GM18870 (cell line): ENCODE measurements around the gene EPN2.

ENCODE experiments used
- ATAC-seq: cut with Tn5 transposase; IDR thresholded peaks from one replicate; pipeline ENCODE4 v1.9.1; 2021; ENCODE audit warnings: moderate library complexity; ENCODE audit not compliant: unreplicated experiment

Gene EPN2

DNA sequence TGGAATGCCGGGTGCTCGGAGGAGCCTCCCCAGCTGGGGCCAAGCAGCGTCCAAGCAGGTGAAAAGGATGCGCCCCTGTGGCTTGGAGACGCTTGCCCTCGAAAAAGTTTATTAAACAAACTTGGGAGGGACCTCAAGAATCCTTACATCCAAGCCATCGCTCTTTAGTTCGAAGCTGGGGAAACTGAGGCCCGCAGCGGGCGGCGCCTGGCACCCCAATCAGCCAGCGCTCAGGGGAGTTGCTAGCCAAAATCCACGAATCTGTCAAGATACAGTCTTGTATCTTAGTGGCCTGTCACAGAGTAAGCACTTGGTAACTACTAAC, 125.9 kb downstream of the EPN2 start:
- no peak for ATAC-seq

- no peak for ATAC-seq
These were observed 126.4 kb downstream of the EPN2 start for GRCh38 chr17:19363460-19364035.

- ATAC-seq: no peak
These were observed 127.7 kb downstream of the EPN2 start for GRCh38 chr17:19364699-19365498.

GRCh38 chr17:19365499-19365817, 128.3 kb downstream of the EPN2 start:
- ATAC-seq: no peak

- ATAC-seq: no peak
These were observed 128.9 kb downstream of the EPN2 start for GRCh38 chr17:19365833-19366636.

GRCh38 chr17:19366637-19366972, 129.4 kb downstream of the EPN2 start:
- ATAC-seq: no peak

DNA sequence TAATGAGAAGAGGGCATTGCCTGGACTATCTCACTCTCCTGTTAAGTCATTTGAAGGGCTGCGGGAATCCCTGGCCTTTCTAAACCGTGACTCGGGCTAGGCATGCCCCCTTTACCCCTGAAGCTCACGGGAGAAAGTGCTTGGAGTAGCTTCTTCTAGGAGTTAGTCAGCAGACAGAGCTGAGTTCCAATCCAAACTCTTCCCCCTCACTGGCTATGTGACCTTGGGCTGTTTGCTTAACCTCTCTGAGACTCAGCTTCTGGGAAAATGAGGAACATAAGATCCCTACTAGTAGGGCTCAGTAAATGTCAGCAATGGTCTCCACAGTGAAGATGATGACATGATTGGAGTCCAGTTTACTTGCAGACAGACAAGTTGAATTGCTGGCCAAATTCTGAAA, 131.1 kb downstream of the EPN2 start:
- no peak for ATAC-seq

GRCh38 chr17:19369107-19369778, 132.1 kb downstream of the EPN2 start:
- no peak for ATAC-seq

DNA sequence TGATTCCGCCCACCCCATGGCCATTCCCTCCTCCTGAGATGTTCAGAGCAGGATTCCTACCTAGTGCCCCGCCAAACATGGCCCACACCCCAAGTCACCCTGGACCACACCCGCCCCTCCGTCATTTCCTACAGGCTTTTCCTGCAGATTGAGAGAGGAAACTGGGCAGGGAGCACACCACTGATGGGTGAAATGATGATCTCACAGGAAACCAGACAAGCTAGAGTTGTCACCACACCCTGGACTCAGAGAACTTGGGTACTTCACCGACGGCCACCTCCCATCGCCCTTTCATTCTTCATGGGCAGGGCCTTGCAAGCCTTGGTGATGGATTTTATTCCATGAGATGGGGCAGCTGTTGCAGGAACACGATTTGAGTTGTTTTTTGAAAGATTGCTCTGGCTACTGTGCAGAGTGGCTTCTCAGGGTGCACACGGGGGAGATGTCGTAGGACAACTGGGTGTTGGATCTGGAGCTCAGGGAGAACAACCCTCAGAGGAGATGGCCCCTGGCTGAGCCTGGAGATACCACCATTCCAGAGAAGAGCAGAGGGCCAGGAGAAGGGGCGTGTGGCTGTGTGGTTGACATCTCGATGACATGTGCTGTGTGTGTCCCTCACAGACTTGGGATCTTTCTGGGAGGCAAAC, 132.8 kb downstream of the EPN2 start:
- ATAC-seq: no peak

GRCh38 chr17:19370493-19370960, 133.4 kb downstream of the EPN2 start:
- ATAC-seq: no peak

GRCh38 chr17:19371259-19372010, 134.3 kb downstream of the EPN2 start:
- ATAC-seq: no peak

DNA sequence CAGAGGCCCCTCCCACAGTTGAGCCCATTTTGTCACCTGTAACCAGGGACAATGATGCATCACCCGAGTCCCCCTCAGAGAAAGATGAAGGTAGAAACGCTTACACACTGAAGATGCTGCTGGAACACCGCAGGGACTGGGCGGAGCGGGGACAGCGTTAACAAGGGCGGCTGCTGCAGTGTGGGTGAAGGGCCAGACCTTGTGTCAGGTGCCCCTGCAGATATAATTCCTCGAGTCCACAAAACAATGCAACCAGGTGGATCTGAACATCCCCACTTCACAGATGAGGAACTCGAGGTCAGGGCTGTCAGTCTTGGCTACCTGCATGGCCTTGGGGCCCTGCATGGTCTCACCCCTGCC, 134.8 kb downstream of the EPN2 start:
- no peak for ATAC-seq

DNA sequence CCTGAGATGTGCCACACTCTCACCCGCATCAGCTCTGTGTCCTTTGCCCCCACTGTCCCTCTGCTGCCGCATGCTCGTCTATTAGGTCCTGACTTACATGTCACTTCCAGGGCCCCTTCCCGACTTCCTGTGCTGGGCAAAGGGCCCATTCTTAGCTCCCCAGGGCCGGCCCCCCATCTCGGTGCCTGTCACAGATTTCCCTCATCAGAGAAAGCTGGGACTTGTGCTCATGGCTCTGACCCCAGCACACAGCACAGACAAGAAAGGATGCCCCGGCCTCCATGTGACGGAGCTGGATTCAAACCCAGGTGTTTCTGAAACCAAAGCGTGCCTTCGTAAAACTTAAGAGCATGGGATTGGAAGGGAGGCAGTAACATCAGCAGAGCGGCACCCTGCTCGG, 135.3 kb downstream of the EPN2 start:
- no peak for ATAC-seq

- ATAC-seq: no peak
These were observed 135.8 kb downstream of the EPN2 start for GRCh38 chr17:19372866-19373504.

- ATAC-seq: no peak
These were observed 137.0 kb downstream of the EPN2 start for GRCh38 chr17:19374136-19374535.

GRCh38 chr17:19375732-19376131, 138.6 kb downstream of the EPN2 start:
- no peak for ATAC-seq

GRCh38 chr17:19376811-19377210, 139.6 kb downstream of the EPN2 start:
- ATAC-seq: no peak

- peak; percentile 88 for ATAC-seq
These were observed 140.6 kb downstream of the EPN2 start for GRCh38 chr17:19377602-19378415.
